HFFc6 (cell line): Measurements from ENCODE around the gene PRRT1. TPM values are rescaled to one million over a fixed set of nuclear protein-coding genes. Genes with fewer than 3 reads are reported as not detected.

Experiments used
- DNase-seq: peaks from one replicate; pipeline ENCODE4 v3.0.0-alpha.2; 2018
- H3K27ac Mint-ChIP-seq: 2 replicates; pipeline ENCODE4 v1.8.0; 2020; ENCODE audit warnings: mild to moderate bottlenecking, mixed read lengths
- H3K27me3 Mint-ChIP-seq: 2 replicates; pipeline ENCODE4 v1.8.0; 2021; ENCODE audit warnings: mild to moderate bottlenecking, moderate library complexity, mixed read lengths; ENCODE audit not compliant: insufficient read depth
- H3K36me3 Mint-ChIP-seq: 2 replicates; pipeline ENCODE4 v1.8.0; 2021; ENCODE audit warnings: low read depth, mixed read lengths
- H3K4me1 Mint-ChIP-seq: 2 replicates; pipeline ENCODE4 v1.8.0; 2020; ENCODE audit warnings: low read depth, mixed read lengths
- H3K4me3 Mint-ChIP-seq: 2 replicates; pipeline ENCODE4 v1.8.0; 2020; ENCODE audit warnings: mild to moderate bottlenecking, moderate library complexity, mixed read lengths
- H3K9me3 Mint-ChIP-seq: 2 replicates; pipeline ENCODE4 v1.8.0; 2020; ENCODE audit warnings: mild to moderate bottlenecking, mixed read lengths
- total RNA-seq, 6 experiments: library from RNA; stranded (reverse); fragmentation: NEBNext Ultra II Directional; extraction: Animal tissue kit (Norgen Biotek cat#: 25700); gene quantifications; 2 replicates in 1 of 6; 3 replicates in 5 of 6; pipeline ENCODE4 v1.2.3, GENCODE V29; 2021
- TF ChIP-seq, protein P1 (sequence below): fragments of 200-600 bp; sonication (generic); IDR thresholded peaks from 2 replicates; pipeline ENCODE4 v1.5.0; 2021; ENCODE audit warnings: antibody characterized with exemption, mild to moderate bottlenecking

PRRT1 gene
- total RNA-seq, 6 experiments from 2014 or later = 2.6 to 5.8 (median 5.1) TPM

DNA sequence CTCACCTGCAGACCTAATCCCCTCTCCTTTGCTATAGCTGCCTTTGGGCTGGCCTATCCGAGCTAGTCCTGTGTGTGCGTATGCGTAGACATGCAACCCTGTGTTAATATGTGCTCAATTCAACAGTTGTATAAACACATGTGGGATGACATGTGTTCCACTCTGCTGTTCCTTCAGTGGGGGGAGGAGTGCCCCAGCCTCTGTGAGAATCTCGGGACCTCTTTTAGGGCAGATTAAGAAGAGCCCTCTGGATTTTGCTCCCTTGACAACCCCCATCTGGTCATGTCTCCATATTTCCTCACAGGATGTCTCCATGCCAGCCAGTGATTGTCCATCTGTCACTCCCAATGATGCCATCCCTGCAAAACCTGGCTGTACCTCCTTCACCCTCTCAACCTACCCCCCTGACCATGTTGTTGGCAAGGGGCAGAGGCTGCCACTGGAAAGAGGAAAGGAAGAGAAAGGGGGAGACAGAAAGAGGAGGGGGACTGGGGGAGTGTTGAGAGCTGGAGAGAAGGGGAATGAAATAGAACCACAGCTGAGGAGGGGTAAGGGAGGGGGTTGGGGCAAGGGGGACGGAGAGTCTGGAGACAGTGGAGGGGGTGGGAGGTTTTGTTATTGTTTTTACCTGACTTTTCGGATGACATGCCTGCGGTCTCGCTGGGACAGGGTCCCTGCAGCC is 417 bp downstream of the PRRT1 start:
- Mint-ChIP-seq H3K27ac (peak overlapping the region; percentile 17; the same call in 1 of the 2 replicates), H3K27me3 (peaks cover 6% of the 10 kb centered on the region), H3K4me3 (peak overlapping the region; percentile 100), H3K9me3 (no peaks in the 10 kb centered on the region), H3K4me1 (peaks cover 43% of the 10 kb centered on the region), H3K36me3 (peaks cover 13% of the 10 kb centered on the region; the same call in 1 of the 2 replicates)
- TF ChIP-seq, protein P1, sequence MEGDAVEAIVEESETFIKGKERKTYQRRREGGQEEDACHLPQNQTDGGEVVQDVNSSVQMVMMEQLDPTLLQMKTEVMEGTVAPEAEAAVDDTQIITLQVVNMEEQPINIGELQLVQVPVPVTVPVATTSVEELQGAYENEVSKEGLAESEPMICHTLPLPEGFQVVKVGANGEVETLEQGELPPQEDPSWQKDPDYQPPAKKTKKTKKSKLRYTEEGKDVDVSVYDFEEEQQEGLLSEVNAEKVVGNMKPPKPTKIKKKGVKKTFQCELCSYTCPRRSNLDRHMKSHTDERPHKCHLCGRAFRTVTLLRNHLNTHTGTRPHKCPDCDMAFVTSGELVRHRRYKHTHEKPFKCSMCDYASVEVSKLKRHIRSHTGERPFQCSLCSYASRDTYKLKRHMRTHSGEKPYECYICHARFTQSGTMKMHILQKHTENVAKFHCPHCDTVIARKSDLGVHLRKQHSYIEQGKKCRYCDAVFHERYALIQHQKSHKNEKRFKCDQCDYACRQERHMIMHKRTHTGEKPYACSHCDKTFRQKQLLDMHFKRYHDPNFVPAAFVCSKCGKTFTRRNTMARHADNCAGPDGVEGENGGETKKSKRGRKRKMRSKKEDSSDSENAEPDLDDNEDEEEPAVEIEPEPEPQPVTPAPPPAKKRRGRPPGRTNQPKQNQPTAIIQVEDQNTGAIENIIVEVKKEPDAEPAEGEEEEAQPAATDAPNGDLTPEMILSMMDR = no peak
- DNase-seq = no peak

DNA sequence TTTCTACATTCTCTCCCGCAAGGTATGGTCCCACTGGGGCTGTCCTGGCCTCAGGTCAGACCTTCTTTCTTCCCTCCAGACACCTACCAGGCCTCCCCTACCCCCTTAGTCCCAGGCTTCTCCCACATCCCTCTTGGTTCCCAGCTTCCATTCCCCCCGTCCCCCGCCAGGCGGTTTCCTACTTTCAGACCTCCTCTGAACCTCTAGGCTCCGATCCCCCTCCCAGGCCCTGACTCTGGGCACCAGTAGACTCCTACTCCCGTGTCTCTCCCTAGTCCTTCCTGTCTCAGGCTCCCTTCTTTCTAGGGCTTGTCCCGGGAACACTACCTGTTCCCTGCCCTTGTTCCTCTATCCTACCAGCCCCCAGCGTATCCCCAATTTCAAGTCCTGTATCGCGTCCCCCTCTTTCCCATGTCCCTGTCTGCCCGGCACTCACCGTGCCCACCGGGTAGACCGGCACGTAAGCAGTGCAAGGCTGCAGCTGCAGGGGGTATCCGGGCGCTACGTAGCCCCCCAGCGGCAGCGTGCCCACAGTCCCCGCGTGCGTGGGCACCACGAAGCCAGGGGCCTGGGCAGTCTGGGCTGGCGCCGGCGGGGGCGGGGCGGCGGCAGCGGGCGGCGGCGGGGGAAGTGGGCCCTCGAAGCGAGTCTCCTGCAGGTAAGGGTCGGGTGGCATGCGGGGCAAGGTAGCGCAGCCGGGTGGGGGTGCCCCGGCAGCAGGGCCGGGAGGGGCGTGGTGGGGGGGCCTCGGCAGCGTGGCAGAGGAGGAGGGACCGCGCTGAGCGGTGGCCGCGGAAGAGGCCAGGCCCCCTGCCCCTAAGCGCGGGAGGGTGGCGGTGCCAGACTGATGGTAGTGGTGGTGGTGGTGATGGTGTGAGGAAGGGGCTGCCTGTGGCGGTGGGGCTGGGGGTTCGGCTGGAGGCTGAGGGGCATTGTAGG is 1.5 kb downstream of the PRRT1 start:
- Mint-ChIP-seq H3K4me3 (peak overlapping the region; percentile 100), H3K36me3 (peaks cover 13% of the 10 kb centered on the region; the same call in 1 of the 2 replicates), H3K27ac (no peak overlapping the region), H3K9me3 (no peaks in the 10 kb centered on the region), H3K27me3 (peaks cover 7% of the 10 kb centered on the region), H3K4me1 (peaks cover 38% of the 10 kb centered on the region)
- DNase-seq = no peak
- TF ChIP-seq, protein P1 = no peak

DNA sequence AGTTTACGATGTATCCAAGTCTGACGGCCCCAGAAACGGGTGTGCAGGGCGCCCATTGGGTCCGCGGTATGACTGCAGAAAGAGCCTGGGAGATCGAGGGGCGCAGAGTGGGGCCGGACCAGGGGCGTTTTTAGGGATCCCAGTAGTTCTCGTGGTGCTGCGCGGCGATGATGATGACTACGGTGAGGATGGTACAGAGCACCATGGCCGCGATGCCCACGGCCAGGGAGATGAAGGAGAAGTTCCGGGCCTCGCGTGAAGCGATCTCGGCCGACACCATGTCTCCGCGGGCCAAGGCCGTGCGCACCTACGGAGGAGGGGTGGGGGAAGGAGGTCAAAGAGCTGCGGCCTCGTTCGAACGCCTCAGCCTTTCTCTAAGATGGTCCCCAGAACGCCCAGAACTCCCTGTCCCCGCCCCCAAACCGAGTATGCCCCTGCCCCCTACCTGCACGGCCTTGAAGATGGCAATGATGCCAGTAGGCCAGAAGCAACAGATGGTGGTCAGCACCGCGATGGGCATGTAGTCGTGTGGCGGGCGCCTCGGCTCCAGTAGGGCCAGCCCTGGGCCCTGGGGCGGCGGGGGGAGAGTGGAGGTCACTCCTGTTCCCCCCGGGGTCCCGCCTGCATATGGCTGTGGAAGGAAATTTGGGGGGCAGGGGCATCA is 2.5 kb downstream of the PRRT1 start:
- H3K4me1 Mint-ChIP-seq = peaks cover 28% of the 10 kb centered on the region
- peaks cover 7% of the 10 kb centered on the region for H3K27me3 Mint-ChIP-seq
- no peaks in the 10 kb centered on the region for H3K9me3 Mint-ChIP-seq
- peaks cover 13% of the 10 kb centered on the region; the same call in 1 of the 2 replicates for H3K36me3 Mint-ChIP-seq
- TF ChIP-seq, protein P1 = no peak
- H3K27ac Mint-ChIP-seq = no peak overlapping the region
- no peak overlapping the region for H3K4me3 Mint-ChIP-seq
- DNase-seq = no peak

DNA sequence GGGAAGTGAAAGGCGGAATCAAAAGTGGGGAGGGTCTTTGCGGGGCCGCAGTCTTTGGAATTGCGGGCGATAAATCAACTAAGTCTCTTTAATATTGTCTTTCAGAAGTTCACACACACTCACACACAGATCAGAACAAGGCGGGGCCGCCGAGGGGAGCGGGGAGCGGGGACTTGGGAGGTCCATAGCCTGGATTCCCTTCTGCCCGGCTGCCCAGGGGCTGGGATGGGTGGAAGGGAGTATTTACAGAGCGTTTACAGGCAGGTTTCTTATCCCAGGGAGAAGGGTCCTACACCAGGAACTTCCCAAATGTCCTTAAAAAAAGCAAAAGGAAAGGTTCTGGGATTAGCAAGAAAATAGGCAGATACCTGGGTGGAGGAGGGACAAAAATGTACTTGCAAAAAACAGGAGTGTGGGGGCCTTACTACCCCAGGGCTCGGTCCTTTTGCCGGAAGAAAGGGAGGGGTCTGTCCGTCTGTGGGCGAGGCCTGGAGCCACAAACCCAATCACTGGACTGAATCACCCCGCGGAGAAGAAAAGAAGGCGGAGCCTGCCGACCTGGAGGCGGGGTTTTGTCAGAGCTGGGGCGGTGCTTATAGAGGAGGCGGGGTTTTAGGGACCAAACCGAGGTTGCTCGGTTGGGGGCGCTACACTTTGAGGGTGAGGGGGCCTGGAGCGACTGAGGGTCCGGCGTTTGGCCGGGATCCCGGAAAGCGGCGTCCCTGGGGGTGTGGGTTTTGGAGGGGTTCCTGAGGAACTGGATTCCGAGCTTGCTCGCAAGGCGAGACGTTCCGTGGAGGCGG is 3.2 kb downstream of the PRRT1 start:
- Mint-ChIP-seq H3K36me3 (peaks cover 13% of the 10 kb centered on the region; the same call in 1 of the 2 replicates), H3K4me1 (peaks cover 27% of the 10 kb centered on the region), H3K27ac (no peak overlapping the region), H3K27me3 (peaks cover 7% of the 10 kb centered on the region), H3K9me3 (no peaks in the 10 kb centered on the region), H3K4me3 (no peak overlapping the region)
- TF ChIP-seq, protein P1 = no peak
- no peak for DNase-seq
